HG02870 (cell line): ENCODE results near the gene FMNL2.

Experiments used
- ATAC-seq: cut with Tn5 transposase; IDR thresholded peaks from one replicate; pipeline ENCODE4 v1.9.1; 2021; ENCODE audit warnings: mild to moderate bottlenecking, moderate library complexity; ENCODE audit not compliant: unreplicated experiment

The FMNL2 gene

GRCh38 chr2:152337511-152337903, 2.5 kb downstream of the FMNL2 start:
- no peak for ATAC-seq

GRCh38 chr2:152339556-152340286, 4.7 kb downstream of the FMNL2 start:
- no peak for ATAC-seq

GRCh38 chr2:152342259-152343046, 7.5 kb downstream of the FMNL2 start:
- ATAC-seq = no peak

GRCh38 chr2:152343426-152343825, 8.5 kb downstream of the FMNL2 start:
- no peak for ATAC-seq

- ATAC-seq = no peak
Measured at GRCh38 chr2:152344579-152345195, 9.7 kb downstream of the FMNL2 start.

DNA sequence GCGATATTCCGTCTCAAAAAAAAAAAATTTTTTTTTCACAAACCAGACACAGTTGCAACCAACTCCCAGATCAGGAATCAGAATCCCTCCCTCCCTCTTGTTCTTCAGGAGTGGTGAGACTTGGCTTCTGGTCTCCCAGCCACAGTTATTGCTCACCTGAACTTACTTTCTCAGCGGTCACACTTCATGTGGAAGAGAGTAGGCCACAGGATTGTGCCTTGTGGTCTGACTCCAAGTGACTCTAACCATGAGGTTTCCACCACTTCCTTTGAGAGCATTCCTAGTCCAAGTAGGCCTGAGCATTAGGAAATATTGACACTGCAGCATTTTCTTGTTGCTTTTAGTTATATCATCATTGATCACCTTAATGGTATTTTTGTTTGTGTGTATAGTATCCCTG, 12.1 kb downstream of the FMNL2 start:
- ATAC-seq = no peak

GRCh38 chr2:152348388-152348787, 13.4 kb downstream of the FMNL2 start:
- ATAC-seq = no peak

GRCh38 chr2:152349416-152349815, 14.4 kb downstream of the FMNL2 start:
- no peak for ATAC-seq

- no peak for ATAC-seq
Measured at GRCh38 chr2:152350155-152350679, 15.2 kb downstream of the FMNL2 start.

DNA sequence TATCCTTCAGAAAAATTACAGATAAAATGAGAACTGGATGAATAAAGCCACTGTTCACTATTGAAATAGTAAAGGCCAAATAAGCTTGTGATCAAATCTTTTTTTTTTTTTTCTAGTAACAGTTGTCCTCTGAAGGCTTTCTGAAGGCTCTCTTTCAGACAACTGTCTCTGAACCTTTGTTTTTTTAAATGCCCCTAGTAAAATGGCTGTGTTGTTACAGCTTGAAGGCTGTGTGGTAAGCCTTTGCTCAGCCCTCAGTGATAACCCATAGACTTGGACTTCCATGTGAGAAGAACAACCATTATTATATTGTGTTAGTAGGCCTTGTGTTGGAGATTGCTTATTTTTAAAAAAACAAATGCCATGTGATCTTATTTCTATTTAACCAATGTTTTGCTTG, 17.6 kb downstream of the FMNL2 start:
- ATAC-seq = no peak

- ATAC-seq = no peak
Measured at GRCh38 chr2:152353364-152353763, 18.4 kb downstream of the FMNL2 start.

- no peak for ATAC-seq
Measured at GRCh38 chr2:152354069-152354755, 19.2 kb downstream of the FMNL2 start.

DNA sequence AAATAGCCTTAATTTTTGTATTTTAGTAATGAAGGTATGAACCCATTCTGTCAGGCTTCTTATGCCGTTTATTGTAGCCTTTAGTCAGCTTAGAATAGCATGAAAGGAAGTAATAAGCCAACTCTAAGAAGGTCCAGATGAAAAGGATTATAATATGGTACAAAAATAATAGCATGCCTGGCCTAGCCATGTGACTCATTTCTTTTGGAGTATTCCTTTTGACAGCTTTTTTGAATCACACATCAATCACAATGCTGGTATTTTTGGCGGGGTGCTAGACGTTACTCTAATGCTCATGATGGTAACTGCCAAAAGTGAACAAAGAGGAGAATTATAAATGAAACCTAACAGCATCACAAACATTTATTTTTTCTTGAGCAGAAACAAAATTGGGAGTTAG, 19.9 kb downstream of the FMNL2 start:
- no peak for ATAC-seq

DNA sequence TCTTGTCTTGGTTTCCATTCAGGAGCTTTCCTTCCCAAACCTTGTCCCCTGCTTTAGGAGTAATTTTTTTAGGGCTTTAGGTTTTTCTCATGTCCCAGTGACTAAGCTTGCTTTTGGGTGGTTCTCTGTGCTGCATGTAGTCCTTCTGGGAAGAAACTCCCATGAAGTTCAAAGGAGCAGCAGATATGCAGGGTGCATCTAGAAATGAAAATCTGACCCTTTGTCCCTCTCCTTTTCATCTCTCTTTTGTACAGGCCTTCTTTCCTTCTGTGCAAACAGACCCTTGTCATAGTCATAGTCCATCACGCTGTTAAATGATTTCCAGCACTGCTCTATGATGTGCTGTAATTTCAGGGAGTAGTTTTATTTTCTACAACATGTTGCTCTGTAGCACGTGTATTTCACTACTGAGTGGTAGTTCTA, 20.4 kb downstream of the FMNL2 start:
- no peak for ATAC-seq

DNA sequence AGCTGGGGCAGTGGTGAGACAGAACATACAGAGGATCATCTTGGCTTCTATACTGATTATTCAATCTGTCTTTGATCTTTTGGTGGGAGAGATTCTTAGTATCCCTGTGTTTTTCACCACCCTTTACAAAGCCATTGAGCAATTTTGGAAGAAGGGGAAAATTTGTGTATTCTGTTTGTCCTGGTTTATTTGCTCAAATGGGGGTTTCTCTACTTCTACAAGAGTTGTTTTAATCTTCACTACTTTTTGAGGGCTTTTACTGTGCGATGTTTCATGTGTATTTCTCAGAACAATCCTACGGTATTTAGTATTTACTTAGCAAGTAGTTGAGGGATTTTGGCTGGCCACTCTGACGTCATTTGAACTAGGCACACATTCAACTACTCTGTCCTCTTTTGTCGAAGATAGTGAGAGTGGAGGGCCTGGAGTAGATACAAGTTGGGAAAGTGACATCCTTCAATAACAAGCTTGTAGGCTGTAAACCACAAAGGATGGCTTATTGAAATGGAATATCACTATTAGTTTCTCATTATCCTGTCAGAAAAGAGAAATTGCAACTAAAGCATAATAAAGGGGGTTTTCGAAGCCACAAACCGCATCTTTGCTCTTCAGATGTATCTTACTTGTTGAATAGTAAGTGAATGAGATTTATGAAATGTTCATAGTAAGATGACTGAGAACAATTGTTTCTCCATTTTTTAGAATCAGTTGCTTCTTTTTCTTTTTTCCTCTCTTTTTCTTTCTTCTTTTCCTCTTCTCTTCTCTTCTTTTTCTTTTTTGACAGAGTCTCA, 24.8 kb downstream of the FMNL2 start:
- ATAC-seq = no peak

DNA sequence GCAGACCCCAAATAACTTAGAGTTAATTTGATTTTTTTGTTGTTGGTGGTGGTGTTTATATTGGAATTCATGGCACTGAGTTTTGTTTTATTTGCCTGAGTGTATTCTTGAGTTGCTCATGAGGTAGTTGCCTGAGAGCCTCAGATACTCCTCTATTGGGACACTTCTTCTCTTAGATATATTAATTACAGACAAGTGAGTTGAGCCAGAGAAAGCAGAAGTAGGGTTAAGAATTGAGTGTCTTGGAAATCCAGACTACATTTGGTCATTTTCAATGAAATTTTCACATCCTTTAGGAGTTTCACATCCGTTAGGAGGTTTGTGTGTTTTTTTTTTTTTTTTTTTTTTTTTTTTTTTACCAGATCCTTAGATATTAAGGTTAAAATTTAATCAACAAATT, 29.0 kb downstream of the FMNL2 start:
- ATAC-seq = peak; percentile 43

DNA sequence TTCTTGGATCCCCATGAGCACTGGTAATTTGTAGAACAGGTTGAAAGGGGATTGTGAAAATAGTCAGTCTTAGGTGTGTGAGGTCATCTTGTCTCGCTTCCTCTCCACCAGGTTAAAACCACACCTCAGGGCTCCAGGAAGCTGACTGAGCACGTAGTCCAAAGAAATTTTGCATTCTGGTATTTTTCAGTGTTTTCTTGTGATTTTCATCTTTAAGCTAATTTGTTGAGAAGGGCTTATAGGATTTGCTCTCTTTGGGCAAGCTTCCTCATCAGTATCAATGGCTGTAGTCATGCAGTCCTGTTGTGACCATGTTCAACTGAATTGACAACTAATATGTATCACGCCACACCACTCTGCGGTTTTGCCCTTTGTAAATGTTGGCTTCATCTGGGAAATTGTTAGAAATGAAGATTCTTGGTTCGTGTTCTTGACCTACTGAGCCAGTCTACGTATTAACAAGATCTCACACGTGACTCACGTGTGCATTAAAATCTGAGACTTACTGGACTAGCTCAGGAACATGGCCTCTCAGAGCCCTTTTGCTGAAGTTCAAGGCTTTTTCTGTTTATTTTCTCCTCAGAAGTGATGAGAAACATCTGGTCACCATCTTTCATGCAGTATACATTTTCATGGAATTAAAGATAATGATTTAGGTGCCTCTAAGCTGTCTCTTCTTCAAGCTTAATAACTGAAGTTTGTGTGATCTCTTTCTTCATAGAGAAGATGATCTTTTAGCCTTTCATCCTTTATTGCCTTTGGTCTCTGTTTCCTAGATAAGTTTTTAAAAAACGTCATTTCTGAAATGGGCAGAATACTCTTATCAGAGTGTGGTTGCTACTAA, 32.8 kb downstream of the FMNL2 start:
- ATAC-seq = peak; percentile 79

GRCh38 chr2:152369176-152369860, 34.3 kb downstream of the FMNL2 start:
- no peak for ATAC-seq

GRCh38 chr2:152370783-152371182, 35.8 kb downstream of the FMNL2 start:
- no peak for ATAC-seq
